Adrenal gland (tissue), 12 donors: ENCODE data around the gene DZIP3. TPM values are rescaled to one million over a fixed set of nuclear protein-coding genes. Genes with fewer than 3 reads are reported as not detected.

Experiments used
- DNase-seq, 7 donors: peaks; one replicate each; pipeline ENCODE4 v3.0.0-alpha.2; 2019 to 2020
- H3K27ac ChIP-seq, 5 donors: fragments of 200-600 bp; sonication (generic) in 4 of 5; 1 replicate in 3 of 5; 2 replicates in 2 of 5; pipeline versions ENCODE4 v1.5.1 to v1.8.0; 2016 to 2020; ENCODE audit warnings: mild to moderate bottlenecking in 1 of 5
- H3K27me3 ChIP-seq: fragments of 200-600 bp; 2 replicates; pipeline ENCODE4 v1.8.0; 2021
- H3K36me3 ChIP-seq, 2 donors: fragments of 200-600 bp; replicated peaks in 1 of 2; 1 replicate in 1 of 2; 2 replicates in 1 of 2; pipeline versions ENCODE4 v1.5.1 to v1.8.0; 2018 to 2022
- H3K4me1 ChIP-seq, 2 donors: fragments of 200-600 bp; replicated peaks in 1 of 2; 1 replicate in 1 of 2; 2 replicates in 1 of 2; pipeline versions ENCODE4 v1.5.1 to v1.8.0; 2018 to 2021
- H3K4me3 ChIP-seq, 4 donors: fragments of 200-600 bp; sonication (generic) in 3 of 4; one replicate each; pipeline ENCODE4 v1.5.1; 2016 to 2018
- H3K9me3 ChIP-seq, 3 donors: fragments of 200-600 bp; sonication (generic) in 1 of 3; replicated peaks in 1 of 3; 1 replicate in 2 of 3; 2 replicates in 1 of 3; pipeline versions ENCODE4 v1.5.1 to v1.8.0; 2016 to 2021
- CTCF ChIP-seq, 6 experiments: fragments of 450-650 bp in 4 of 6; fragments of 200-600 bp in 2 of 6; sonication (generic) in 1 of 6; IDR thresholded peaks; 1 replicate in 5 of 6; 2 replicates in 1 of 6; pipeline versions ENCODE4 v1.5.1 to v1.8.0; 2016 to 2021; ENCODE audit warnings: antibody characterized with exemption in 6 of 6, mild to moderate bottlenecking in 2 of 6, moderate library complexity in 1 of 6
- POLR2A ChIP-seq, 2 donors: fragments of 450-650 bp; IDR thresholded peaks; one replicate each; pipeline ENCODE4 v1.6.1; 2017; ENCODE audit warnings: antibody characterized with exemption in 2 of 2, mild to moderate bottlenecking in 2 of 2, moderate library complexity in 1 of 2
- WGBS, 4 donors: extraction: QIAGEN DNeasy Blood & Tissue Kit in 2 of 4; methylation state at CpG; one replicate each; pipeline versions ENCODE4 v1.1.5 to v1.1.7; 2013 to 2017; 5-methylcytosine and 5-hydroxymethylcytosine counted together
- intact Hi-C, 2 donors: fragments of 100-400 bp; cut with DNase I; formaldehyde crosslinking; loops; one replicate each; pipeline versions ENCODE4 v1.14.1 to v1.15.0; 2022 to 2023
- polyA plus RNA-seq, 3 donors: library from polyadenylated mRNA; stranded (reverse); fragments of 200-250 nt in 2 of 3; fragments of 350-450 nt in 1 of 3; fragmentation: Illumina TruSeq in 1 of 3; extraction: RNeasy Lipid Tissue Mini Kit (QIAGEN cat#74804) in 1 of 3; gene quantifications; one replicate each; pipeline ENCODE4 v1.2.3, GENCODE V29; 2013 to 2014
- total RNA-seq, 9 donors: library from RNA; depleted of rRNA in 4 of 9; stranded (reverse); fragments of >200 nt in 4 of 9; fragments of 120-200 nt in 1 of 9; fragmentation: NEBNext Ultra II Directional in 1 of 9; extraction: Animal tissue kit (Norgen Biotek cat#: 25700) in 1 of 9; gene quantifications; one replicate each; pipeline versions ENCODE4 v1.1.0 to v1.2.4, GENCODE V29; 2013 to 2023
- donor health status: healthy with polysubstance abuse.
- donor health status: Bipolar disorder and iron deficiency.
- donor health status: DM: yes; HTN: yes; CAD: no.
- donor health status: DM: no; HTN: no; CAD: no.
- donor health status: DM: no; HTN: no; CAD: no.
- donor health status: DM: yes; HTN: yes; CAD: no.

Gene DZIP3
- total and polyA plus RNA-seq, 12 donors, result 8.9 to 39.3 (median 14.7) TPM

- TF ChIP-seq CTCF (IDR thresholded peaks at IDR 0.05) (no peak), POLR2A (IDR thresholded peaks at IDR 0.05) (no peak)
- H3K4me1 ChIP-seq, result peaks cover 0 to 8% of the 10 kb centered on the region in 2 donors
- H3K27ac ChIP-seq, result no peak overlapping the region
- H3K9me3 ChIP-seq, result no peaks in the 10 kb centered on the region
- intact Hi-C loops, result no loop called here
- no peak for DNase-seq
- H3K4me3 ChIP-seq, result no peak overlapping the region
- H3K27me3 ChIP-seq, result no peaks in the 10 kb centered on the region
- H3K36me3 ChIP-seq, result no peaks in the 10 kb centered on the region
- 70 to 96% (median 80%) methylated on average over 1 of the region's 1 CpG for WGBS, 4 donors
Measured at GRCh38 chr3:108548304-108548703, 41.2 kb upstream of the DZIP3 start.

GRCh38 chr3:108548886-108549285, 40.6 kb upstream of the DZIP3 start:
- H3K36me3 ChIP-seq, result no peaks in the 10 kb centered on the region
- H3K27me3 ChIP-seq, result no peaks in the 10 kb centered on the region
- intact Hi-C loops, result no loop called here
- no peak overlapping the region for H3K4me3 ChIP-seq
- 96 to 98% (median 98%) methylated on average over 2 of the region's 2 CpGs for WGBS, 4 donors
- H3K27ac ChIP-seq, result no peak overlapping the region
- TF ChIP-seq CTCF (IDR thresholded peaks at IDR 0.05) (no peak), POLR2A (IDR thresholded peaks at IDR 0.05) (no peak)
- H3K4me1 ChIP-seq, result peaks cover 0 to 8% of the 10 kb centered on the region in 2 donors
- no peak for DNase-seq
- no peaks in the 10 kb centered on the region for H3K9me3 ChIP-seq

- WGBS, 4 donors, result 27 to 45% (median 39%) methylated on average over 4 of the region's 4 CpGs
- peak in 1 of 7 donors; percentile 24 for DNase-seq
- Histone ChIP-seq H3K27me3 (no peaks in the 10 kb centered on the region), H3K4me1 (peaks cover 0 to 3% of the 10 kb centered on the region in 2 donors), H3K27ac (no peak overlapping the region), H3K9me3 (no peaks in the 10 kb centered on the region), H3K4me3 (no peak overlapping the region), H3K36me3 (no peaks in the 10 kb centered on the region)
- peak; percentile 33 to 71 (median 56) for TF ChIP-seq CTCF (IDR thresholded peaks at IDR 0.05)
- no peak for TF ChIP-seq POLR2A (IDR thresholded peaks at IDR 0.05)
- intact Hi-C loops, result loop anchor here (2.0 kb wide), 2 partner anchors 62 to 64 kb away; no protein-coding TSS in a partner anchor
Measured at GRCh38 chr3:108552267-108553159, 37.0 kb upstream of the DZIP3 start.

GRCh38 chr3:108554229-108554628, 35.3 kb upstream of the DZIP3 start:
- DNase-seq, result no peak
- intact Hi-C loops, result no loop called here
- Histone ChIP-seq H3K4me1 (peaks cover 0 to 3% of the 10 kb centered on the region in 2 donors), H3K9me3 (peaks cover 0 to 5% (median 0%) of the 10 kb centered on the region in 3 donors), H3K4me3 (no peak overlapping the region), H3K27me3 (no peaks in the 10 kb centered on the region), H3K27ac (no peak overlapping the region), H3K36me3 (no peaks in the 10 kb centered on the region)
- TF ChIP-seq CTCF (IDR thresholded peaks at IDR 0.05), result no peak
- TF ChIP-seq POLR2A (IDR thresholded peaks at IDR 0.05), result no peak
